Measurements from ENCODE around the gene STK11IP. TPM values are rescaled to one million over a fixed set of nuclear protein-coding genes. Genes with fewer than 3 reads are reported as not detected.
A peak's percentile ranks its signal among the peaks of the same experiment; 100 is the strongest.

The STK11IP gene
- total RNA-seq, 4 donors from 2014 or later = 33.9 to 77.0 (median 72.3) TPM

DNA sequence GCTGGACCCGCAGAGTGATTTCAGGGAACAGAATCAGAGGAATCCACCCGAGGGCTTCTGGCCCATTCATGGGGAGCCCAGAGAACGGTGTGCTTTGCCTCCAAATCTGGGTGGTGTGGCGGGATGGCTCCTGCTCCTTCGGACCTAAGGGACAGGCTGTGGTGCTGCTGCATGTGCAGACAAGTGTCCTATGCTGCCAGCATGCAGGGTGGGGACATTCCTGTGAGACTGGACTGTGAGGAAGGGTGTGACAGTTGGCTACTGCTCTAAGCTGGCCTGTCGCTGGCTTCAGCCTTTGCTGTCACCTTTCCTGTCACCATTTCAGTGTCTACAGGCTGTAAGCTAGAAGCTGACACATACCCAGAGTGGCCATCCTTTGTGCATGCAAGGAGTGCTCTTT is 26.9 kb downstream of the STK11IP start:
- peaks cover 0 to 11% of the 10 kb centered on the region in 2 donors for H3K27me3 ChIP-seq
- no peak overlapping the region for H3K27ac ChIP-seq
- WGBS, 2 donors = 81 to 84% methylated on average over 6 of the region's 6 CpGs
- no peak for DNase-seq (ENCODE audit: low spot score in 2 of 2)
- no peaks in the 10 kb centered on the region for H3K9me3 ChIP-seq
- TF ChIP-seq POLR2A (IDR thresholded peaks at IDR 0.05) (no peak), CTCF (IDR thresholded peaks at IDR 0.05) (no peak), EP300 (IDR thresholded peaks at IDR 0.05) (no peak)
- peaks cover 0 to 12% (median 2%) of the 10 kb centered on the region in 4 donors for H3K4me1 ChIP-seq
- no peaks in the 10 kb centered on the region for H3K36me3 ChIP-seq
- H3K4me3 ChIP-seq = no peak overlapping the region

GRCh38 chr2:219625179-219625578 is 27.5 kb downstream of the STK11IP start:
- no peaks in the 10 kb centered on the region for H3K9me3 ChIP-seq
- 89 to 98% methylated on average over 5 of the region's 5 CpGs for WGBS, 2 donors
- H3K4me1 ChIP-seq = peaks cover 0 to 12% (median 2%) of the 10 kb centered on the region in 4 donors
- H3K27ac ChIP-seq = no peak overlapping the region
- no peak for DNase-seq (ENCODE audit: low spot score in 2 of 2)
- no peak overlapping the region for H3K4me3 ChIP-seq
- H3K36me3 ChIP-seq = no peaks in the 10 kb centered on the region
- TF ChIP-seq EP300 (IDR thresholded peaks at IDR 0.05) = no peak
- peaks cover 0 to 11% of the 10 kb centered on the region in 2 donors for H3K27me3 ChIP-seq

DNA sequence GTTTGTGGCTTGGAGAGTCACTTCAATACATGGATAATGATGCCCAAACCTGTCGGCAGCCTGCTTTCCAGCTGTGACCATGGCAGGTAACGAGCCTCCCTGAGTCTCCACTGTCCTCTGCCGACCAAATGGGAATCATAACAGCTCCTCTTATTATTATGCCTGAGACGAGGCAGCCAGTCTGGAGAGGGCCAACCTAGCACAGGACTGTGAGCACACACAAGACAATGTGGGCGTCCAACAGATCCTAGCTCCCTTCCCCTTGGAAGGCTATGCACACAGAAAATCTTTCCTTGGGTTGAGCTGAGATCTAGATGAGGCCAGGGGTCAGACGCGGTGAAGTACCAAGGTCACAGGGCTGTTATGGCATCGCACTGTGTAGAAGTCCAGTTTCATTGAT is 28.9 kb downstream of the STK11IP start:
- Histone ChIP-seq H3K4me1 (peaks cover 0 to 12% (median 2%) of the 10 kb centered on the region in 4 donors), H3K9me3 (no peaks in the 10 kb centered on the region), H3K4me3 (no peak overlapping the region), H3K36me3 (no peaks in the 10 kb centered on the region), H3K27me3 (peaks cover 0 to 11% of the 10 kb centered on the region in 2 donors), H3K27ac (no peak overlapping the region)
- no peak for DNase-seq (ENCODE audit: low spot score in 2 of 2)
- WGBS, 2 donors = 77 to 89% methylated on average over 5 to 8 of the region's 8 CpGs
- no peak for TF ChIP-seq CTCF (IDR thresholded peaks at IDR 0.05)
- TF ChIP-seq POLR2A (IDR thresholded peaks at IDR 0.05) = no peak
- no peak for TF ChIP-seq EP300 (IDR thresholded peaks at IDR 0.05)

- peaks cover 0 to 12% (median 2%) of the 10 kb centered on the region in 4 donors for H3K4me1 ChIP-seq
- no peak for DNase-seq (ENCODE audit: low spot score in 2 of 2)
- H3K27me3 ChIP-seq = peaks cover 0 to 11% of the 10 kb centered on the region in 2 donors
- TF ChIP-seq CTCF (IDR thresholded peaks at IDR 0.05) (no peak), POLR2A (IDR thresholded peaks at IDR 0.05) (no peak), EP300 (IDR thresholded peaks at IDR 0.05) (no peak)
- WGBS, 2 donors = 5 to 11% methylated on average over 23 to 68 of the region's 103 CpGs
- peaks cover 0 to 6% (median 0%) of the 10 kb centered on the region in 3 donors for H3K36me3 ChIP-seq
- peak within 1 kb of the TSS; percentile 40 to 60 (median 46) for H3K4me3 ChIP-seq
- peak within 1 kb of the TSS in 1 of 4 donors; percentile 61 for H3K27ac ChIP-seq
- H3K9me3 ChIP-seq = no peaks in the 10 kb centered on the region
These were observed 29.7 kb downstream of the STK11IP start, which contains the start of gene SLC4A3 for GRCh38 chr2:219627103-219628100. TSS of gene SLC4A3 (plus strand) at chr2:219627630. CDS start at chr2:219627993, 363 bp downstream.

GRCh38 chr2:219628235-219628985 is 30.8 kb downstream of the STK11IP start:
- H3K27ac ChIP-seq = peak overlapping the region in 1 of 4 donors; percentile 61
- no peak for DNase-seq (ENCODE audit: low spot score in 2 of 2)

More at GRCh38 chr2:219628235-219628985, 30.8 kb downstream of the STK11IP start:
- Histone ChIP-seq H3K9me3 (no peaks in the 10 kb centered on the region), H3K36me3 (peaks cover 0 to 17% (median 0%) of the 10 kb centered on the region in 3 donors), H3K27me3 (peaks cover 0 to 11% of the 10 kb centered on the region in 2 donors), H3K4me3 (peak overlapping the region in 3 of 4 donors; percentile 40 to 60 (median 46)), H3K4me1 (peaks cover 0 to 12% (median 2%) of the 10 kb centered on the region in 4 donors)
- 82 to 84% methylated on average over 9 to 26 of the region's 26 CpGs for WGBS, 2 donors
- TF ChIP-seq POLR2A (IDR thresholded peaks at IDR 0.05) (no peak), EP300 (IDR thresholded peaks at IDR 0.05) (no peak), CTCF (IDR thresholded peaks at IDR 0.05) (no peak)

Measured in tibial nerve (tissue), 4 donors.